ENCODE results near the gene SLC29A1.

The SLC29A1 gene

GRCh38 chr6:44264154-44265006, 41.0 kb downstream of the SLC29A1 start:
- FAIRE-seq (peak; percentile 70), DNase-seq (ENCODE audit: extremely low spot score, insufficient read length, low read depth) (peak; percentile 58)

- DNase-seq (ENCODE audit: extremely low spot score, insufficient read length, low read depth) (peak; percentile 72), FAIRE-seq (peak; percentile 52)
Observed at GRCh38 chr6:44265007-44265721, 41.8 kb downstream of the SLC29A1 start, which contains the start of gene NFKBIE. Gene NFKBIE, minus strand, starts transcription at chr6:44265551. Its CDS starts 205 bp downstream, at chr6:44265346.

GRCh38 chr6:44265722-44266233, 42.4 kb downstream of the SLC29A1 start:
- no peak for DNase-seq (ENCODE audit: extremely low spot score, insufficient read length, low read depth)
- FAIRE-seq, result peak; percentile 80

- DNase-seq (ENCODE audit: extremely low spot score, insufficient read length, low read depth), result peak; percentile 46
- peak; percentile 89 for FAIRE-seq
Observed at GRCh38 chr6:44266347-44266746, 43.0 kb downstream of the SLC29A1 start.

- FAIRE-seq, result no peak
- DNase-seq (ENCODE audit: extremely low spot score, insufficient read length, low read depth), result no peak
Observed at GRCh38 chr6:44267252-44267651, 43.9 kb downstream of the SLC29A1 start.

- DNase-seq (ENCODE audit: extremely low spot score, insufficient read length, low read depth) (peak; percentile 36), FAIRE-seq (peak; percentile 78)
Observed at GRCh38 chr6:44268095-44268628, 44.8 kb downstream of the SLC29A1 start.

GRCh38 chr6:44269178-44269920, 46.0 kb downstream of the SLC29A1 start:
- DNase-seq (ENCODE audit: extremely low spot score, insufficient read length, low read depth), result no peak

GRCh38 chr6:44269921-44270525, 46.6 kb downstream of the SLC29A1 start, which contains the start of gene TMEM151B:
Gene TMEM151B, plus strand, starts transcription at chr6:44270450. Its CDS starts 293 bp downstream, at chr6:44270743.
- FAIRE-seq, result no peak
- no peak for DNase-seq (ENCODE audit: extremely low spot score, insufficient read length, low read depth)

More at GRCh38 chr6:44269178-44269920, 46.0 kb downstream of the SLC29A1 start:
- FAIRE-seq, result no peak

- DNase-seq (ENCODE audit: extremely low spot score, insufficient read length, low read depth), result no peak
- no peak for FAIRE-seq
Observed at GRCh38 chr6:44270526-44271405, 47.4 kb downstream of the SLC29A1 start.

GRCh38 chr6:44271406-44271723, 48.0 kb downstream of the SLC29A1 start:
- no peak for DNase-seq (ENCODE audit: extremely low spot score, insufficient read length, low read depth)
- no peak for FAIRE-seq

- FAIRE-seq (no peak), DNase-seq (ENCODE audit: extremely low spot score, insufficient read length, low read depth) (no peak)
Observed at GRCh38 chr6:44271914-44272313, 48.5 kb downstream of the SLC29A1 start.

- FAIRE-seq (no peak), DNase-seq (ENCODE audit: extremely low spot score, insufficient read length, low read depth) (no peak)
Observed at GRCh38 chr6:44272529-44272928, 49.1 kb downstream of the SLC29A1 start.

- DNase-seq (ENCODE audit: extremely low spot score, insufficient read length, low read depth), result no peak
- FAIRE-seq, result no peak
Observed at GRCh38 chr6:44272999-44273566, 49.7 kb downstream of the SLC29A1 start.

GRCh38 chr6:44273617-44274016, 50.2 kb downstream of the SLC29A1 start:
- no peak for DNase-seq (ENCODE audit: extremely low spot score, insufficient read length, low read depth)
- no peak for FAIRE-seq

- FAIRE-seq, result no peak
- no peak for DNase-seq (ENCODE audit: extremely low spot score, insufficient read length, low read depth)
Observed at GRCh38 chr6:44275271-44275748, 51.9 kb downstream of the SLC29A1 start.

- DNase-seq (ENCODE audit: extremely low spot score, insufficient read length, low read depth), result no peak
- FAIRE-seq, result no peak
Observed at GRCh38 chr6:44275749-44276648, 52.6 kb downstream of the SLC29A1 start.
